IPS-20b (cell line): ENCODE measurements around the gene LRRN3.
"Not testable (repeated sequence)": the region's sequence is repeated elsewhere in the genome, so short reads cannot be mapped to it uniquely, and the experiment has no call there.

ENCODE experiments used
- H3K27ac ChIP-seq: one replicate; pipeline ENCODE4 v1.5.1; 2013; ENCODE audit warnings: low read length
- H3K27me3 ChIP-seq: 2 replicates; pipeline ENCODE4 v1.6.1; 2013; ENCODE audit warnings: mild to moderate bottlenecking, low read length, inconsistent platforms; ENCODE audit not compliant: insufficient read depth
- H3K36me3 ChIP-seq: 2 replicates; pipeline ENCODE4 v1.6.1; 2013; ENCODE audit warnings: low read depth, mild to moderate bottlenecking, inconsistent platforms, low read length, moderate library complexity; ENCODE audit not compliant: insufficient read depth
- H3K4me1 ChIP-seq: 2 replicates; pipeline ENCODE4 v1.6.1; 2013; ENCODE audit warnings: mild to moderate bottlenecking, control low read depth, inconsistent platforms, low read length, moderate library complexity; ENCODE audit not compliant: insufficient read depth
- H3K4me3 ChIP-seq: 2 replicates; pipeline ENCODE4 v1.5.1; 2013; ENCODE audit warnings: mild to moderate bottlenecking, low read length, inconsistent platforms
- H3K9ac ChIP-seq: 2 replicates; pipeline ENCODE4 v1.6.1; 2013; ENCODE audit warnings: low read depth, mild to moderate bottlenecking, inconsistent platforms, low read length, moderate library complexity
- H3K9me3 ChIP-seq: 2 replicates; pipeline ENCODE4 v1.6.1; 2013; ENCODE audit warnings: mild to moderate bottlenecking, low read depth, low read length, inconsistent platforms; ENCODE audit not compliant: insufficient read depth

The LRRN3 gene

DNA sequence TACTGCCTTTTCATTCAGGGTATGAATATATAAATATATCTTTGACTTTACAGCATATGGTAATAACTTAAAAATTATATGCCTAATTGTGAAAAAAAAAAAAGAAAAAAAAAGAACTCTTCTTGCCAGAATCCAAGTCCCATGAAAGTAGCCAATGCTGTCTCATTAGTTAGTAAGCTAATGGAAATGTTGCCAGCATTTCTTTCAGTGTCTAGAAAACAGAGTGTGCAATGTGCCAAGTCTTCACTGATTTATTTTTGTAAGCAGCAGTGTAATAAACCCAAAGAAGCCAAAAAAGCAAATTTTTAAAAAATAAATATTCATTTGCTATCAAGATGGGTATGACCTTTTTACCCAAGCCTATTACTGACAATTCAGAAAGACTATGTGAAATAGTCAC, 31.1 kb upstream of the LRRN3 start:
- H3K27me3 ChIP-seq, result no peaks in the 10 kb centered on the region
- H3K9ac ChIP-seq, result no peak overlapping the region
- H3K9me3 ChIP-seq, result peaks cover 30% of the 10 kb centered on the region
- no peaks in the 10 kb centered on the region for H3K4me1 ChIP-seq
- H3K4me3 ChIP-seq, result no peak overlapping the region
- no peak overlapping the region for H3K27ac ChIP-seq
- no peaks in the 10 kb centered on the region for H3K36me3 ChIP-seq

GRCh38 chr7:111063166-111063565, 27.8 kb upstream of the LRRN3 start:
- Histone ChIP-seq H3K4me3 (no peak overlapping the region), H3K27ac (no peak overlapping the region), H3K9me3 (peaks cover 36% of the 10 kb centered on the region), H3K4me1 (no peaks in the 10 kb centered on the region), H3K27me3 (no peaks in the 10 kb centered on the region), H3K9ac (no peak overlapping the region), H3K36me3 (no peaks in the 10 kb centered on the region)

DNA sequence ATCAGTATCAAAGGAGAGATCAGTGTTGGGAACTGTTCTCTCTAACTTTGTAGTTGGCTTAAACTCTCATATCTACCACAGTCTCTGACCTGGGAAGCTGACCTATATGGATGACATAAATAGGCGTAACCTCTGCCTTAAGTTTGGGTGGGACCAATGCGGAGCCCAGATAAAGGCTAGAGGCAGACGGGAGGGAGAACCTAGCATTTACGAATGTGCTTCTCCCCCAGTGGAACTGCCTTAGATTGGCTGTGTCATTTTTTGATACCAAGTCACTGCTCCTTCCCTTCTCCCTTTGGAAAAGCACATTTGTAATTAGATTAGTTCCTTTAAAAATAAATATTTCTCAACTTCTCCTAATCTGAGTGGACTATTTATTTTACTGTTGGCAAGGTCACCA, 23.7 kb upstream of the LRRN3 start:
- H3K27me3 ChIP-seq, result no peaks in the 10 kb centered on the region
- peaks cover 31% of the 10 kb centered on the region for H3K9me3 ChIP-seq
- H3K36me3 ChIP-seq, result no peaks in the 10 kb centered on the region
- no peaks in the 10 kb centered on the region for H3K4me1 ChIP-seq
- H3K27ac ChIP-seq, result no peak overlapping the region
- H3K4me3 ChIP-seq, result no peak overlapping the region
- H3K9ac ChIP-seq, result no peak overlapping the region

DNA sequence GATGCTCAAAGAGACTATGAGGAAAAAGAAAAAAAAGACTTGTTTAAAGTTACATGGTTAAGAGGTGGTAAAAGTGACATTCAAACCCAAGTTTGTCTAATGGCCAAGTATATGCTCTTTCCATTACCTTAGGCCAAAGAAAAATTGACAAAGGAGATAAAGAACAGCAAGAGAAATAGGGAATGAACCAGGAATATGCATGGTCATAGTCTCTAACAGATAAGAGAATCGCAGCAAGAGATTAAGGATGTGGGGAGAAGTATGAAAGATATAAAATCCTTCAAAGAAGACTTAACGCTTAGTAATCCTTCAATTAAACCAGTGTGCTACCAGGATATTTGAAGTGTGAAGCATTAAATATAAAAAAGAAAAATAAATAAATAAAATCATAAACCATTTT, 23.2 kb upstream of the LRRN3 start:
- no peaks in the 10 kb centered on the region for H3K36me3 ChIP-seq
- H3K27ac ChIP-seq, result no peak overlapping the region
- H3K4me3 ChIP-seq, result no peak overlapping the region
- no peaks in the 10 kb centered on the region for H3K27me3 ChIP-seq
- H3K4me1 ChIP-seq, result no peaks in the 10 kb centered on the region
- H3K9me3 ChIP-seq, result peaks cover 27% of the 10 kb centered on the region
- H3K9ac ChIP-seq, result no peak overlapping the region

GRCh38 chr7:111068618-111069017, 22.3 kb upstream of the LRRN3 start:
- Histone ChIP-seq H3K27ac (no peak overlapping the region), H3K36me3 (no peaks in the 10 kb centered on the region), H3K4me1 (no peaks in the 10 kb centered on the region), H3K9me3 (peaks cover 18% of the 10 kb centered on the region), H3K27me3 (no peaks in the 10 kb centered on the region), H3K9ac (no peak overlapping the region), H3K4me3 (no peak overlapping the region)

- H3K4me3 ChIP-seq, result no peak overlapping the region
- no peak overlapping the region for H3K9ac ChIP-seq
- H3K9me3 ChIP-seq, result no peaks in the 10 kb centered on the region
- no peaks in the 10 kb centered on the region for H3K36me3 ChIP-seq
- H3K27me3 ChIP-seq, result no peaks in the 10 kb centered on the region
- H3K27ac ChIP-seq, result no peak overlapping the region
- H3K4me1 ChIP-seq, result peaks cover 6% of the 10 kb centered on the region; the same call in 1 of the 2 replicates
Measured at GRCh38 chr7:111071556-111071955, 19.4 kb upstream of the LRRN3 start.

DNA sequence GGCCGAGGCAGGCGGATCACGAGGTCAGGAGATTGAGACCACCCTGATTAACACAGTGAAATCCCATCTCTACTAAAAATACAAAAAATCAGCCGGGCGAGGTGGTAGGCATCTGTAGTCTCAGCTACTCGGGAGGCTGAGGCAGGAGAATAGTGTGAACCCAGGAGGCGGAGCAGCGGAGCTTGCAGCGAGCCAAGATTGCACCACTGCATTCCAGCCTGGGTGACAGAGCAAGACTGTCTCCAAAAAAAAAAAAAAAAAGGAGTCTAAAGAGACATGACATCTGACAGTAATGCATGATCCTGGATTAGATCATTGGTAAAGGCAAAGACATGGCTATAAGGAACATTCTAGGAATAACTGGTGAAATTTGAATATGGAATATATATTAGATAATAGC, 18.3 kb upstream of the LRRN3 start:
- H3K4me1 ChIP-seq, result peaks cover 11% of the 10 kb centered on the region; the same call in 1 of the 2 replicates
- not testable (repeated sequence) for H3K9me3 ChIP-seq, H3K9ac ChIP-seq, H3K36me3 ChIP-seq, H3K27me3 ChIP-seq, H3K4me3 ChIP-seq, H3K27ac ChIP-seq

GRCh38 chr7:111074071-111074747, 16.7 kb upstream of the LRRN3 start:
- H3K9me3 ChIP-seq, result no peaks in the 10 kb centered on the region
- H3K4me3 ChIP-seq, result no peak overlapping the region

DNA sequence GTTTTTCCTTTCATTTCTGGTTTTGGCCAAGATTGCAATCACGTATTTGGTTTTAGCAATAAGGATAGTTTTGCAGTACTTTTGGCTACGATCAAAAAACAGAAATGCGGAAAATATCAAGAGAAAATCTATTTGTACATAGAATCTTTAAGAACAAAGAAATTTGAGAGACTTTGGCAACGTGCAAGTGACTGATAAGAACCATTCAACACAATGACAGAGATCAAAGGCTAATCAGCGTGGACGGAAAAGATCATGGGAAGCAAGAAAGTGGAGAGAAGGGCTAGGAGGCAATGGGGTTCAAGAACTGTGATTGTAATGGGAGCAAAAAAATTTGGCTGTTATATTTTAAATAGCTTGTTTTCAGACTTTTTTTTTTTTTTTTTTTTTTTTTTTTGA, 16.2 kb upstream of the LRRN3 start:
- no peak overlapping the region for H3K4me3 ChIP-seq
- H3K27ac ChIP-seq, result peak overlapping the region; percentile 5
- H3K4me1 ChIP-seq, result peaks cover 11% of the 10 kb centered on the region; the same call in 1 of the 2 replicates
- H3K9me3 ChIP-seq, result no peaks in the 10 kb centered on the region
- no peaks in the 10 kb centered on the region for H3K36me3 ChIP-seq
- no peaks in the 10 kb centered on the region for H3K27me3 ChIP-seq
- H3K9ac ChIP-seq, result no peak overlapping the region

More at GRCh38 chr7:111074071-111074747, 16.7 kb upstream of the LRRN3 start:
- peaks cover 11% of the 10 kb centered on the region; the same call in 1 of the 2 replicates for H3K4me1 ChIP-seq
- H3K27me3 ChIP-seq, result no peaks in the 10 kb centered on the region
- no peak overlapping the region for H3K9ac ChIP-seq
- peak overlapping the region; percentile 5 for H3K27ac ChIP-seq
- H3K36me3 ChIP-seq, result no peaks in the 10 kb centered on the region

DNA sequence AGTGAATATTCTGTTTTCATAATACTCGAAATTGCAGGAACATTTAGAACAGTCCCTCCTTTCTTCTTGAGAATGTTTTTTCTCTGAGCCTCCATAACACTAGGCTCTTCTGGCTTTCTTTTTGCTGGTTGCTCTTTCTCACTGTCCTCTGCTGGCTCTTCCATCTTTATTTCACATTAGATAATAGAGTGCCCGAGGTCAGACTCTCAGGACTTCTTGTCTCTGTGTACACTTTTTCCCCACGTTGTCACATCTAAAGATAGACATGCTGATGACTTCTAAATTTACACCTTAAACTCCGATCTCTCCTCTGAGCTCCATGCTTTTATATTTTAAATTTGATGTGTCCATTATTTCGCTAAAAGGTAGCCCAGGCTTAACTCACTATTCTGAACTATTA, 15.4 kb upstream of the LRRN3 start:
- Histone ChIP-seq H3K4me1 (peaks cover 11% of the 10 kb centered on the region; the same call in 1 of the 2 replicates), H3K9ac (no peak overlapping the region)

GRCh38 chr7:111076205-111076604, 14.7 kb upstream of the LRRN3 start:
- H3K9ac ChIP-seq, result no peak overlapping the region
- H3K27me3 ChIP-seq, result no peaks in the 10 kb centered on the region
- peaks cover 11% of the 10 kb centered on the region; the same call in 1 of the 2 replicates for H3K4me1 ChIP-seq
- H3K9me3 ChIP-seq, result no peaks in the 10 kb centered on the region
- no peak overlapping the region for H3K4me3 ChIP-seq
- no peak overlapping the region for H3K27ac ChIP-seq
- H3K36me3 ChIP-seq, result no peaks in the 10 kb centered on the region

More for the DNA sequence above, 15.4 kb upstream of the LRRN3 start:
- no peaks in the 10 kb centered on the region for H3K27me3 ChIP-seq
- H3K36me3 ChIP-seq, result no peaks in the 10 kb centered on the region
- H3K4me3 ChIP-seq, result no peak overlapping the region
- H3K27ac ChIP-seq, result no peak overlapping the region
- H3K9me3 ChIP-seq, result no peaks in the 10 kb centered on the region

- no peak overlapping the region for H3K4me3 ChIP-seq
- H3K36me3 ChIP-seq, result no peaks in the 10 kb centered on the region
- no peaks in the 10 kb centered on the region for H3K9me3 ChIP-seq
- H3K27ac ChIP-seq, result no peak overlapping the region
- H3K27me3 ChIP-seq, result no peaks in the 10 kb centered on the region
- no peak overlapping the region for H3K9ac ChIP-seq
- peaks cover 15% of the 10 kb centered on the region; the same call in 1 of the 2 replicates for H3K4me1 ChIP-seq
Measured at GRCh38 chr7:111077001-111077400, 13.9 kb upstream of the LRRN3 start.
